NT2/D1 (cell line): ENCODE measurements around the gene VSIG1.

Experiments used
- SUZ12 ChIP-seq: IDR thresholded peaks from 2 replicates; pipeline ENCODE4 v1.6.1; 2011; ENCODE audit not compliant: insufficient read length, insufficient read depth; ENCODE audit errors: extremely low read depth
- YY1 ChIP-seq: IDR thresholded peaks from 2 replicates; pipeline ENCODE4 v1.6.1; 2011; ENCODE audit not compliant: insufficient read length, insufficient read depth

- TF ChIP-seq SUZ12 (no peak), YY1 (no peak)
Measured at GRCh38 chrX:108033890-108034289, 11.0 kb upstream of the VSIG1 start.
